Erythroblast (primary cell): ENCODE measurements around the gene NFKBIL1.

Experiments
- GATA1 ChIP-seq: IDR thresholded peaks from 2 replicates; pipeline ENCODE4 v1.6.1; 2011; ENCODE audit warnings: low read depth, mild to moderate bottlenecking, control low read depth, low read length, moderate library complexity
- POLR2A ChIP-seq: IDR thresholded peaks from 2 replicates; pipeline ENCODE4 v1.6.1; 2011; ENCODE audit warnings: mild to moderate bottlenecking, low read length

DNA sequence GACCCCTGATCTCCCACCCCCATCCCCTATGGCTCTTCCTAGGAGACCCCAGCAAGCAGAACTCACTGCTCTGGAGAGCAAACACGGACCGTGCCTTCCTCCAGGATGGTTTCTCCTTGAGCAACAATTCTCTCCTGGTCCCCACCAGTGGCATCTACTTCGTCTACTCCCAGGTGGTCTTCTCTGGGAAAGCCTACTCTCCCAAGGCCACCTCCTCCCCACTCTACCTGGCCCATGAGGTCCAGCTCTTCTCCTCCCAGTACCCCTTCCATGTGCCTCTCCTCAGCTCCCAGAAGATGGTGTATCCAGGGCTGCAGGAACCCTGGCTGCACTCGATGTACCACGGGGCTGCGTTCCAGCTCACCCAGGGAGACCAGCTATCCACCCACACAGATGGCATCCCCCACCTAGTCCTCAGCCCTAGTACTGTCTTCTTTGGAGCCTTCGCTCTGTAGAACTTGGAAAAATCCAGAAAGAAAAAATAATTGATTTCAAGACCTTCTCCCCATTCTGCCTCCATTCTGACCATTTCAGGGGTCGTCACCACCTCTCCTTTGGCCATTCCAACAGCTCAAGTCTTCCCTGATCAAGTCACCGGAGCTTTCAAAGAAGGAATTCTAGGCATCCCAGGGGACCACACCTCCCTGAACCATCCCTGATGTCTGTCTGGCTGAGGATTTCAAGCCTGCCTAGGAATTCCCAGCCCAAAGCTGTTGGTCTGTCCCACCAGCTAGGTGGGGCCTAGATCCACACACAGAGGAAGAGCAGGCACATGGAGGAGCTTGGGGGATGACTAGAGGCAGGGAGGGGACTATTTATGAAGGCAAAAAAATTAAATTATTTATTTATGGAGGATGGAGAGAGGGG, 26.1 kb downstream of the NFKBIL1 start:
- TF ChIP-seq POLR2A (no peak), GATA1 (no peak)
